ENCODE measurements around the gene CFAP77.

Gene CFAP77

DNA sequence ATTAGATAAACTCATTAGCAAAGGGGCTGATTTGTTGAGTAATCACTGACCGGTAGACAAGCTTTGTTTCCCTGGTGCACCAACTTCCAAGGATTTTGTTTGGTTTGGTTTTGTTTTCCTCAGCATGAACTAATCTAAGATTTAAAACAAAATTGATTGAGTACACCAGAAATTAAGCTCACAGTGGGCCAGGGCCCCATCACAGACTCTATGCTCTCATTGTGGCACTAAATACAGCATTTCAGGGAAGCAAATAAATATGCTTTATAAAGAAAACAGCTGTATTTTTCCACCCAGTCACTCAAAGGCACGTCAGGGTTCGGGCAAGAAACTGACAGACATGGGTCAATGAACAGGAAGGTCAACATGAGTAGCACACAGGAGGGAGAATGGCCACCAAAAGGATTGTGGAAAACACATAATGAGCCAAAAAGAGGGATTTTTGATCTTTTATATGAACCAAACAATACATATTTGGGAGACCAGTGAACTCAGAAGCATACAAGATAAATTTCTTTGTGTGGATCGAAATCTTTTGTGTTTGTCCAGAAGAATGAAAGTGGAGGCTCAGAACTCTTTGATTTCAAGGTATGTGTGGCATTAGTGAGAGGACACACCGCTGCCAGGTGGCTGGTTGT lies 8.8 kb downstream of the CFAP77 start:
- no peaks in the 10 kb centered on the region for H3K4me1 ChIP-seq (ENCODE audit: control insufficient read depth, insufficient read depth, low read length)
- no peak overlapping the region for H3K4me3 ChIP-seq (ENCODE audit: low read depth, low read length)
- no peaks in the 10 kb centered on the region for H3K9me3 ChIP-seq (ENCODE audit: control insufficient read depth, insufficient read depth, low read depth, low read length)
- TF ChIP-seq ZNF785 (tag by site-specific recombination; IDR thresholded peaks at IDR 0.05) (no peak), ZNF146 (tag by site-specific recombination; IDR thresholded peaks at IDR 0.05) (no peak), ZNF423 (tag by site-specific recombination; IDR thresholded peaks at IDR 0.05) (no peak), ZNF501 (tag by site-specific recombination; IDR thresholded peaks at IDR 0.05) (no peak), ZFP37 (tag by site-specific recombination; IDR thresholded peaks at IDR 0.05) (no peak), ZNF37A (tag by site-specific recombination; IDR thresholded peaks at IDR 0.05) (no peak), ZNF654 (tag by site-specific recombination; IDR thresholded peaks at IDR 0.05; ENCODE audit: low read depth) (no peak), ZNF223 (tag by site-specific recombination; IDR thresholded peaks at IDR 0.05) (no peak), ZNF747 (tag by site-specific recombination; IDR thresholded peaks at IDR 0.05) (no peak), ZNF23 (tag by site-specific recombination; IDR thresholded peaks at IDR 0.05; ENCODE audit: borderline replicate concordance) (no peak), TCF7L2 (IDR thresholded peaks at IDR 0.05; ENCODE audit: borderline replicate concordance, low read depth, low read length) (no peak), SALL2 (tag by site-specific recombination; IDR thresholded peaks at IDR 0.05; ENCODE audit: borderline replicate concordance) (no peak), ZBTB7A (tag by site-specific recombination; IDR thresholded peaks at IDR 0.05; ENCODE audit: low read depth) (no peak), ZNF214 (tag by site-specific recombination; IDR thresholded peaks at IDR 0.05; ENCODE audit: borderline replicate concordance) (no peak)
- TF ChIP-seq, protein P1, sequence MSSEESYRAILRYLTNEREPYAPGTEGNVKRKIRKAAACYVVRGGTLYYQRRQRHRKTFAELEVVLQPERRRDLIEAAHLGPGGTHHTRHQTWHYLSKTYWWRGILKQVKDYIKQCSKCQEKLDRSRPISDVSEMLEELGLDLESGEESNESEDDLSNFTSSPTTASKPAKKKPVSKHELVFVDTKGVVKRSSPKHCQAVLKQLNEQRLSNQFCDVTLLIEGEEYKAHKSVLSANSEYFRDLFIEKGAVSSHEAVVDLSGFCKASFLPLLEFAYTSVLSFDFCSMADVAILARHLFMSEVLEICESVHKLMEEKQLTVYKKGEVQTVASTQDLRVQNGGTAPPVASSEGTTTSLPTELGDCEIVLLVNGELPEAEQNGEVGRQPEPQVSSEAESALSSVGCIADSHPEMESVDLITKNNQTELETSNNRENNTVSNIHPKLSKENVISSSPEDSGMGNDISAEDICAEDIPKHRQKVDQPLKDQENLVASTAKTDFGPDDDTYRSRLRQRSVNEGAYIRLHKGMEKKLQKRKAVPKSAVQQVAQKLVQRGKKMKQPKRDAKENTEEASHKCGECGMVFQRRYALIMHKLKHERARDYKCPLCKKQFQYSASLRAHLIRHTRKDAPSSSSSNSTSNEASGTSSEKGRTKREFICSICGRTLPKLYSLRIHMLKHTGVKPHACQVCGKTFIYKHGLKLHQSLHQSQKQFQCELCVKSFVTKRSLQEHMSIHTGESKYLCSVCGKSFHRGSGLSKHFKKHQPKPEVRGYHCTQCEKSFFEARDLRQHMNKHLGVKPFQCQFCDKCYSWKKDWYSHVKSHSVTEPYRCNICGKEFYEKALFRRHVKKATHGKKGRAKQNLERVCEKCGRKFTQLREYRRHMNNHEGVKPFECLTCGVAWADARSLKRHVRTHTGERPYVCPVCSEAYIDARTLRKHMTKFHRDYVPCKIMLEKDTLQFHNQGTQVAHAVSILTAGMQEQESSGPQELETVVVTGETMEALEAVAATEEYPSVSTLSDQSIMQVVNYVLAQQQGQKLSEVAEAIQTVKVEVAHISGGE (tag by site-specific recombination; conservative IDR thresholded peaks at IDR 0.05; ENCODE audit: low read depth): no peak
- TF ChIP-seq, protein P2, sequence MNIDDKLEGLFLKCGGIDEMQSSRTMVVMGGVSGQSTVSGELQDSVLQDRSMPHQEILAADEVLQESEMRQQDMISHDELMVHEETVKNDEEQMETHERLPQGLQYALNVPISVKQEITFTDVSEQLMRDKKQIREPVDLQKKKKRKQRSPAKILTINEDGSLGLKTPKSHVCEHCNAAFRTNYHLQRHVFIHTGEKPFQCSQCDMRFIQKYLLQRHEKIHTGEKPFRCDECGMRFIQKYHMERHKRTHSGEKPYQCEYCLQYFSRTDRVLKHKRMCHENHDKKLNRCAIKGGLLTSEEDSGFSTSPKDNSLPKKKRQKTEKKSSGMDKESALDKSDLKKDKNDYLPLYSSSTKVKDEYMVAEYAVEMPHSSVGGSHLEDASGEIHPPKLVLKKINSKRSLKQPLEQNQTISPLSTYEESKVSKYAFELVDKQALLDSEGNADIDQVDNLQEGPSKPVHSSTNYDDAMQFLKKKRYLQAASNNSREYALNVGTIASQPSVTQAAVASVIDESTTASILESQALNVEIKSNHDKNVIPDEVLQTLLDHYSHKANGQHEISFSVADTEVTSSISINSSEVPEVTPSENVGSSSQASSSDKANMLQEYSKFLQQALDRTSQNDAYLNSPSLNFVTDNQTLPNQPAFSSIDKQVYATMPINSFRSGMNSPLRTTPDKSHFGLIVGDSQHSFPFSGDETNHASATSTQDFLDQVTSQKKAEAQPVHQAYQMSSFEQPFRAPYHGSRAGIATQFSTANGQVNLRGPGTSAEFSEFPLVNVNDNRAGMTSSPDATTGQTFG (tag by site-specific recombination; IDR thresholded peaks at IDR 0.05; ENCODE audit: borderline replicate concordance): no peak
- TF ChIP-seq, protein P3, sequence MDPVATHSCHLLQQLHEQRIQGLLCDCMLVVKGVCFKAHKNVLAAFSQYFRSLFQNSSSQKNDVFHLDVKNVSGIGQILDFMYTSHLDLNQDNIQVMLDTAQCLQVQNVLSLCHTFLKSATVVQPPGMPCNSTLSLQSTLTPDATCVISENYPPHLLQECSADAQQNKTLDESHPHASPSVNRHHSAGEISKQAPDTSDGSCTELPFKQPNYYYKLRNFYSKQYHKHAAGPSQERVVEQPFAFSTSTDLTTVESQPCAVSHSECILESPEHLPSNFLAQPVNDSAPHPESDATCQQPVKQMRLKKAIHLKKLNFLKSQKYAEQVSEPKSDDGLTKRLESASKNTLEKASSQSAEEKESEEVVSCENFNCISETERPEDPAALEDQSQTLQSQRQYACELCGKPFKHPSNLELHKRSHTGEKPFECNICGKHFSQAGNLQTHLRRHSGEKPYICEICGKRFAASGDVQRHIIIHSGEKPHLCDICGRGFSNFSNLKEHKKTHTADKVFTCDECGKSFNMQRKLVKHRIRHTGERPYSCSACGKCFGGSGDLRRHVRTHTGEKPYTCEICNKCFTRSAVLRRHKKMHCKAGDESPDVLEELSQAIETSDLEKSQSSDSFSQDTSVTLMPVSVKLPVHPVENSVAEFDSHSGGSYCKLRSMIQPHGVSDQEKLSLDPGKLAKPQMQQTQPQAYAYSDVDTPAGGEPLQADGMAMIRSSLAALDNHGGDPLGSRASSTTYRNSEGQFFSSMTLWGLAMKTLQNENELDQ (tag by site-specific recombination; IDR thresholded peaks at IDR 0.05; ENCODE audit: low read depth): no peak
- POLR2A ChIA-PET: interaction anchor here (1.4 kb wide), 1 partner anchor 64 kb away, joined by 3 read pairs; the partner anchor contains the start of gene SETX
- no peaks in the 10 kb centered on the region for H3K36me3 ChIP-seq (ENCODE audit: control insufficient read depth in 2 of 2, insufficient read depth in 1 of 2, low read length in 2 of 2)
- H3K27ac ChIP-seq (ENCODE audit: extremely low read depth, low read depth, low read length): no peak overlapping the region
- CTCF ChIA-PET: interaction anchor here (0.7 kb wide), 1 partner anchor 89 kb away, joined by 3 read pairs; no protein-coding TSS in a partner anchor
